T-cell (primary cell): ENCODE data around the gene RELA. TPM values are rescaled to one million over a fixed set of nuclear protein-coding genes. Genes with fewer than 3 reads are reported as not detected.

ENCODE experiments used
- ATAC-seq, 4 experiments: fragments of 200-7000 bp in 3 of 4; fragments of 150-1000 bp in 1 of 4; cut with Tn5 transposase; replicated peaks in 1 of 4; 1 replicate in 3 of 4; 2 replicates in 1 of 4; pipeline ENCODE4 v1.10.0; 2021; ENCODE audit warnings: moderate library complexity in 3 of 4, mild to moderate bottlenecking in 2 of 4, moderate number of reproducible peaks in 1 of 4
- CTCF ChIA-PET, 2 donors: fragments of 300-600 bp; sonication (Branson Sonifier 250); formaldehyde crosslinking; loops; one replicate each; lab custom pipeline; 2022; ENCODE audit warnings: antibody characterized with exemption in 2 of 2; lab: Charles Lee
- POLR2A ChIA-PET, 2 donors: fragments of 300-600 bp; sonication (Branson Sonifier 250); formaldehyde crosslinking; loops; one replicate each; lab custom pipeline; 2022; ENCODE audit warnings: antibody characterized with exemption in 2 of 2; lab: Charles Lee
- DNase-seq, 35 experiments: peaks; one replicate each; pipeline versions ENCODE4 v3.0.0 to v3.0.0-alpha.2; 2013 to 2023
- H3K27ac ChIP-seq: one replicate; pipeline ENCODE4 v1.5.1; 2013; ENCODE audit warnings: low read length
- H3K27me3 ChIP-seq, 2 experiments: replicated peaks in 1 of 2; 1 replicate in 1 of 2; 2 replicates in 1 of 2; pipeline versions ENCODE4 v1.6.1 to v1.7.0; 2013; ENCODE audit warnings: low read length in 1 of 2, mixed read lengths in 1 of 2; ENCODE audit not compliant: control insufficient read depth in 2 of 2, insufficient read depth in 2 of 2; ENCODE audit errors: extremely low read depth in 1 of 2
- H3K36me3 ChIP-seq, 2 donors: 1 replicate in 1 of 2; 2 replicates in 1 of 2; pipeline versions ENCODE4 v1.6.1 to v1.7.0; 2013; ENCODE audit warnings: low read length in 1 of 2; ENCODE audit not compliant: control insufficient read depth in 2 of 2, insufficient read depth in 1 of 2; ENCODE audit errors: extremely low read depth in 1 of 2
- H3K4me1 ChIP-seq, 2 experiments: 1 replicate in 1 of 2; 2 replicates in 1 of 2; pipeline versions ENCODE4 v1.6.1 to v1.7.0; 2013; ENCODE audit warnings: low read length in 2 of 2, mixed read lengths in 1 of 2; ENCODE audit not compliant: insufficient read depth in 2 of 2, control insufficient read depth in 1 of 2; ENCODE audit errors: extremely low read depth in 1 of 2
- H3K4me3 ChIP-seq, 2 donors: 1 replicate in 1 of 2; 2 replicates in 1 of 2; pipeline versions ENCODE4 v1.5.1 to v1.7.0; 2013; ENCODE audit warnings: mild to moderate bottlenecking in 2 of 2, low read length in 1 of 2, moderate library complexity in 1 of 2; ENCODE audit not compliant: control insufficient read depth in 1 of 2; ENCODE audit errors: extremely low read depth in 1 of 2
- H3K9me3 ChIP-seq: 2 replicates; pipeline ENCODE4 v1.7.0; 2013
- H3K27ac Mint-ChIP-seq, 2 donors: one replicate each; pipeline ENCODE4 v1.8.0; 2020 to 2021; ENCODE audit warnings: mild to moderate bottlenecking in 2 of 2, mixed read lengths in 2 of 2
- H3K27me3 Mint-ChIP-seq, 2 donors: one replicate each; pipeline ENCODE4 v1.8.0; 2021 to 2022; ENCODE audit warnings: mixed read lengths in 2 of 2
- H3K36me3 Mint-ChIP-seq: one replicate; pipeline ENCODE4 v1.8.0; 2021; ENCODE audit warnings: mixed read lengths
- H3K4me1 Mint-ChIP-seq, 3 donors: one replicate each; pipeline ENCODE4 v1.8.0; 2020 to 2022; ENCODE audit warnings: mixed read lengths in 3 of 3, mild to moderate bottlenecking in 1 of 3
- H3K4me3 Mint-ChIP-seq, 3 donors: one replicate each; pipeline ENCODE4 v1.8.0; 2020 to 2022; ENCODE audit warnings: mild to moderate bottlenecking in 3 of 3, mixed read lengths in 3 of 3, moderate library complexity in 3 of 3
- H3K9me3 Mint-ChIP-seq, 3 donors: one replicate each; pipeline ENCODE4 v1.8.0; 2020 to 2022; ENCODE audit warnings: mixed read lengths in 3 of 3
- WGBS: methylation state at CpG from one replicate; pipeline ENCODE4 v1.1.5; 2013; ENCODE audit warnings: missing lambda C conversion rate; ENCODE audit not compliant: insufficient coverage; 5-methylcytosine and 5-hydroxymethylcytosine counted together
- total RNA-seq, 35 experiments: library from RNA in 6 of 35; stranded (reverse) in 6 of 35; fragments of 120-200 nt in 1 of 35; gene quantifications; one replicate each; pipeline versions ENCODE4 v1.2.1 to v1.2.4 and lab custom pipeline; 2013 to 2026

The RELA gene
- total RNA-seq, 5 donors from 2014 or later (not counting 1 experiment from before 2014, with no cell fraction given), result 155 to 302 (median 172) TPM

- H3K9me3 Mint-ChIP-seq, result no peaks in the 10 kb centered on the region
- DNase-seq (no peak), ATAC-seq (no peak)
- H3K36me3 Mint-ChIP-seq, result peaks cover 12% of the 10 kb centered on the region
- Histone ChIP-seq H3K36me3 (peaks cover 21 to 73% of the 10 kb centered on the region in 2 donors), H3K9me3 (no peaks in the 10 kb centered on the region), H3K4me3 (no peak overlapping the region), H3K27ac (no peak overlapping the region), H3K4me1 (peaks cover 13 to 53% of the 10 kb centered on the region in 2 experiments), H3K27me3 (no peaks in the 10 kb centered on the region)
- peak overlapping the region in 2 of 3 donors; percentile 21 to 24 for H3K4me3 Mint-ChIP-seq
- ChIA-PET POLR2A (no interaction called here), CTCF (no interaction called here)
- 96% methylated on average over 26 of the region's 29 CpGs for WGBS
- H3K4me1 Mint-ChIP-seq, result peaks cover 19 to 34% (median 27%) of the 10 kb centered on the region in 3 donors
- no peaks in the 10 kb centered on the region for H3K27me3 Mint-ChIP-seq
- no peak overlapping the region for H3K27ac Mint-ChIP-seq
These were observed 43.3 kb downstream of the RELA start for GRCh38 chr11:65619281-65619928.

GRCh38 chr11:65618763-65619162 lies 44.0 kb downstream of the RELA start:
- H3K27me3 Mint-ChIP-seq, result no peaks in the 10 kb centered on the region
- H3K36me3 ChIP-seq, result peaks cover 17 to 66% of the 10 kb centered on the region in 2 donors
- H3K4me1 Mint-ChIP-seq, result peaks cover 19 to 36% (median 27%) of the 10 kb centered on the region in 3 donors
- ChIA-PET POLR2A (no interaction called here), CTCF (no interaction called here)
- peak overlapping the region in 1 of 2 donors; percentile 6 for H3K27ac Mint-ChIP-seq
- ATAC-seq (no peak), DNase-seq (no peak)
- H3K4me3 Mint-ChIP-seq, result peak overlapping the region in 1 of 3 donors; percentile 31
- no peaks in the 10 kb centered on the region for H3K27me3 ChIP-seq
- H3K27ac ChIP-seq, result no peak overlapping the region
- no peak overlapping the region for H3K4me3 ChIP-seq
- 96% methylated on average over 14 of the region's 14 CpGs for WGBS
- H3K36me3 Mint-ChIP-seq, result peaks cover 12% of the 10 kb centered on the region
- H3K9me3 Mint-ChIP-seq, result no peaks in the 10 kb centered on the region
- peaks cover 13 to 53% of the 10 kb centered on the region in 2 experiments for H3K4me1 ChIP-seq
- H3K9me3 ChIP-seq, result no peaks in the 10 kb centered on the region

DNA sequence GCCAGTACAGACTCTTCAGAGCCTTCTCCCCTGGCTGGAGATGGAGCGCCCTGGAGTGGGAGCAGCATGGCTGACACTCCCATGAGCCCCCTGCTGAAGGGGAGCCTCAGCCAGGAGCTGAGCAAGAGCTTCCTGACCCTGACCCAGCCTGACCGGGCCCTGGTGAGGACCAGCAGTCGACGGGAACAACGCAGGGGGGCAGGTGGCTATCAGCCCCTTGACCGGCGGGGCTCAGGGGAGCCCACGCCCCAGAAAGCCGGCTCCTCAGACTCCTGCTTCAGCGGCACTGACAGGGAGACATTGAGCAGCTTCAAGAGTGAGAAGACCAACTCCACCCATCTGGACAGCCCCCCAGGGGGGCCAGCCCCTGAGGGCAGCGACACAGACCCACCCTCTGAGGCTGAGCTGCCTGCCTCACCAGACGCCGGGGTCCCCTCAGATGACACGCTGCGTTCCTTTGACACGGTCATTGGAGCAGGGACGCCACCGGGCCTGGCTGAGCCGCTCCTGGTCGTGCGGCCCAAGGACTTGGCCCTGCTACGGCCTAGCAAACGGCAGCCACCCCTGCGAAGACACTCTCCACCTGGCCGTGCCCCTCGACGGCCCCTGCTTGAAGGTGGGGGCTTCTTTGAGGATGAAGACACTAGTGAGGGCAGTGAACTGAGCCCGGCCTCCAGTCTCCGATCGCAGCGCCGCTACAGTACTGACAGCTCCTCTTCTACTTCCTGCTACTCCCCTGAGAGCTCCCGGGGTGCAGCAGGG lies 44.5 kb downstream of the RELA start:
- peaks cover 13 to 59% of the 10 kb centered on the region in 2 experiments for H3K4me1 ChIP-seq
- CTCF ChIA-PET, result no interaction called here
- no peak overlapping the region for H3K4me3 ChIP-seq
- no peak overlapping the region for H3K27ac ChIP-seq
- Mint-ChIP-seq H3K27me3 (no peaks in the 10 kb centered on the region), H3K27ac (no peak overlapping the region), H3K36me3 (peaks cover 12% of the 10 kb centered on the region), H3K4me1 (peaks cover 19 to 38% (median 25%) of the 10 kb centered on the region in 3 donors), H3K9me3 (no peaks in the 10 kb centered on the region), H3K4me3 (peak overlapping the region; percentile 17 to 91 (median 91))
- POLR2A ChIA-PET, result interaction anchor here in 1 of 2 donors (0.5 kb wide), 1 partner anchor 42 kb away, joined by 7 read pairs; no protein-coding TSS in a partner anchor
- ATAC-seq (no peak), DNase-seq (no peak)
- H3K9me3 ChIP-seq, result no peaks in the 10 kb centered on the region
- H3K27me3 ChIP-seq, result no peaks in the 10 kb centered on the region
- 97% methylated on average over 22 of the region's 33 CpGs for WGBS
- H3K36me3 ChIP-seq, result peaks cover 11 to 60% of the 10 kb centered on the region in 2 donors

DNA sequence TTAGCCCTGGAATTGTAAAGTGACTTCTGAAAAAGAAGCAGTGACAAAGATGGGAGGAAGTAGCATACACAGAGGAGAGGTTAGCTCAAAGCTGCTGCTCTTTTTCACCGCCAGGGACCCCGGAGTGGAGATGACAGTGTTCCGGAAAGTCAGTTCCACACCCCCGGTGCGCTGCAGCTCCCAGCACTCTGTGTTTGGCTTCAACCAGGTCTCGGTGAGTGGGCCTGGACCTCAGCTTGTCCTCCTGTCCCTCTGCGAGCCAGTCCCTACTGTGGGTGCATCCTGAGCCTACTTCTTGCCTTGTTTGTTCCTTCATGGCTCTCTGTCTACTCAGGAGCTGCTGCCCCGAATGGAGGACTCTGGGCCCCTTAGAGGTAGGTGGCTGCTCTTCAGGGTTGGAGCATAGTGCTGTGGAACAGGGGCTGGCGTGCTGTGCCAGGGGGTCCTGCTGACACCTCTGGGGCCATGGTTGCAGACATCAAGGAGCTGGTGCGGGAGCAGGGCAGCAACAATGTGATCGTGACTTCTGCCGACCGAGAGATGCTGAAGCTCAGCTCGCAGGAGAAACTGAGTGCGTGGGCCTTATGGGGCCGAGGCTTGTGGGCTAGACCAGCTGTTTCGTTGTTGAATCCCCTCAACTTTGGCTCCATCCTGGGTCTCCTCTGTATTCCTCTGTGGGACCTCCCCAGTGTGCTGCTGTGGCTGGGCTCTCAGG lies 45.4 kb downstream of the RELA start:
- no peaks in the 10 kb centered on the region for H3K27me3 Mint-ChIP-seq
- 93% methylated on average over 17 of the region's 17 CpGs for WGBS
- peaks cover 28 to 43% (median 34%) of the 10 kb centered on the region in 3 donors for H3K4me1 Mint-ChIP-seq
- Histone ChIP-seq H3K27ac (no peak overlapping the region), H3K4me1 (peaks cover 22 to 67% of the 10 kb centered on the region in 2 experiments), H3K9me3 (no peaks in the 10 kb centered on the region), H3K4me3 (no peak overlapping the region), H3K36me3 (peaks cover 8 to 58% of the 10 kb centered on the region in 2 donors), H3K27me3 (no peaks in the 10 kb centered on the region)
- CTCF ChIA-PET, result interaction anchor here in 1 of 2 donors (0.5 kb wide), 1 partner anchor 49 kb away, joined by 3 read pairs; no protein-coding TSS in a partner anchor
- DNase-seq (no peak), ATAC-seq (no peak)
- H3K9me3 Mint-ChIP-seq, result no peaks in the 10 kb centered on the region
- H3K4me3 Mint-ChIP-seq, result peak overlapping the region; percentile 91 to 95 (median 91)
- POLR2A ChIA-PET, result interaction anchor here in 1 of 2 donors (0.5 to 0.6 kb wide), 2 partner anchors 43 to 90 kb away, joined by 3 to 7 read pairs; no protein-coding TSS in a partner anchor
- H3K27ac Mint-ChIP-seq, result peak overlapping the region; percentile 89 to 93
- peaks cover 8% of the 10 kb centered on the region for H3K36me3 Mint-ChIP-seq

DNA sequence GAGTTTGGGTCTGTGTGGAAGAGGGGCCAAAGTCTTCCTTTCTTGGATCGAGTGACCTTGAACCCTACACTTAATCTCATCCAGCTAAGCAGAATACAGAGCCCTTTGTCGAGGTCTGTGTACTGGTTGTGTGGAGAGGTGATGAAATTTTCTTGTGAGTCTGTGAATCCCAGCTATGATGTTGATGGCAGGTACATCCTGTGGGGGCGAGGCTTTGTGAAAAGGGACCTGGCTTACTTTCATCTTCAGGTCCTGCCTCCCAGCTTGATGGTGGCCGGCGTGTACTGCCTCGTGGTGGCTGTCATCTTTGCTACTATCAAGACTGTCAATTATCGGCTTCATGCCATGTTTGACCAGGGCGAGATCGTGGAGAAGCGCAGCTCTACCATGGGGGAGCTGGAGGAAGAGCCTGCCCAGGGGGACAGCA lies 46.1 kb downstream of the RELA start:
- H3K4me1 Mint-ChIP-seq, result peaks cover 35 to 48% (median 40%) of the 10 kb centered on the region in 3 donors
- no peaks in the 10 kb centered on the region for H3K9me3 ChIP-seq
- peaks cover 4% of the 10 kb centered on the region for H3K36me3 Mint-ChIP-seq
- DNase-seq (peak in 5 of 35 experiments; percentile 11 to 41 (median 21)), ATAC-seq (no peak)
- H3K27ac ChIP-seq, result no peak overlapping the region
- H3K27me3 Mint-ChIP-seq, result no peaks in the 10 kb centered on the region
- WGBS, result 46% methylated on average over 8 of the region's 10 CpGs
- H3K4me3 Mint-ChIP-seq, result peak overlapping the region; percentile 91 to 95 (median 91)
- H3K27me3 ChIP-seq, result no peaks in the 10 kb centered on the region
- H3K4me3 ChIP-seq, result peak overlapping the region; percentile 48 to 73
- ChIA-PET POLR2A (interaction anchor here in 1 of 2 donors (1.5 kb wide), 1 partner anchor 21 kb away, joined by 7 read pairs; the partner anchor contains the start of gene SIPA1), CTCF (interaction anchor here in 1 of 2 donors (0.5 to 0.7 kb wide), 3 partner anchors 50 to 1862 kb away, joined by 3 to 7 read pairs (median 4); no protein-coding TSS in a partner anchor)
- H3K9me3 Mint-ChIP-seq, result no peaks in the 10 kb centered on the region
- peaks cover 29 to 72% of the 10 kb centered on the region in 2 experiments for H3K4me1 ChIP-seq
- H3K27ac Mint-ChIP-seq, result peak overlapping the region; percentile 89 to 93
- H3K36me3 ChIP-seq, result peaks cover 8 to 58% of the 10 kb centered on the region in 2 donors
